ENCODE data around the gene PAX7. TPM values are rescaled to one million over a fixed set of nuclear protein-coding genes. Genes with fewer than 3 reads are reported as not detected.

PAX7 gene
- total RNA-seq, 4 donors from 2014 or later = 1.8 to 5.1 (median 3.9) TPM

DNA sequence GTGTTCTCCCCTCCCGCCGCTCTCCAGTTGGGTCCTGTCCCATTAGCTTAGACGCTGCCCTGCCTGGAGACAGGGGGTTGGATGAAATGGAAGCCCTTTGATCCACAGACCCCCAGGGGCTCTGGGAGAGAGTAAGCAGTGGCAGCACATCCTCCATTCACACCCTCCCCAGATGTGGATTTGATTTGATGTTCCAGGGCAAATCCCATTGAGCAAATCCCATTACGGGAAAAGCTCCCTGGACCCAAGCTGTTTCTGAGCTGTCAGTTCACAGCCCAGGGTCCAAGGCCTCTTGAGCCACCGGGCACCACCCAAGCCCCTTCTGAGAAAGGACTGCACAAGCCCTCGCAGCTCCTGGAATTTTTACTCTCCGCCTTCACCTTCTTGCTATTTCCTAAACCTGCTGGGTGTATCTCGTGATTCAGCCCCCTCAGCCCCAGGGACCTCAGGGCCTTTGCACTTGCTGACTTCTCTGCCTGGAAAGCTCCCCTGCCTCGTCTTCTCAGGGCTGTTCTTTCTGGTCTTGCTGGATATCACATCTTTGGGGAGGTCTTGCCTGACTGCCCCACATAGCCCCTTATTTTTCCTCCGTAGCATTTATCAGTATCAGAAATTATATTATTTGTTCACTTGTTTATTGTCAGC is 101.1 kb downstream of the PAX7 start:
- TF ChIP-seq, protein P1, sequence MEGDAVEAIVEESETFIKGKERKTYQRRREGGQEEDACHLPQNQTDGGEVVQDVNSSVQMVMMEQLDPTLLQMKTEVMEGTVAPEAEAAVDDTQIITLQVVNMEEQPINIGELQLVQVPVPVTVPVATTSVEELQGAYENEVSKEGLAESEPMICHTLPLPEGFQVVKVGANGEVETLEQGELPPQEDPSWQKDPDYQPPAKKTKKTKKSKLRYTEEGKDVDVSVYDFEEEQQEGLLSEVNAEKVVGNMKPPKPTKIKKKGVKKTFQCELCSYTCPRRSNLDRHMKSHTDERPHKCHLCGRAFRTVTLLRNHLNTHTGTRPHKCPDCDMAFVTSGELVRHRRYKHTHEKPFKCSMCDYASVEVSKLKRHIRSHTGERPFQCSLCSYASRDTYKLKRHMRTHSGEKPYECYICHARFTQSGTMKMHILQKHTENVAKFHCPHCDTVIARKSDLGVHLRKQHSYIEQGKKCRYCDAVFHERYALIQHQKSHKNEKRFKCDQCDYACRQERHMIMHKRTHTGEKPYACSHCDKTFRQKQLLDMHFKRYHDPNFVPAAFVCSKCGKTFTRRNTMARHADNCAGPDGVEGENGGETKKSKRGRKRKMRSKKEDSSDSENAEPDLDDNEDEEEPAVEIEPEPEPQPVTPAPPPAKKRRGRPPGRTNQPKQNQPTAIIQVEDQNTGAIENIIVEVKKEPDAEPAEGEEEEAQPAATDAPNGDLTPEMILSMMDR (IDR thresholded peaks at IDR 0.05 in 4 of 5, conservative IDR thresholded peaks at IDR 0.05 in 1 of 5) = no peak
- no peak for TF ChIP-seq POLR2A (IDR thresholded peaks at IDR 0.05)
- ATAC-seq (no peak), DNase-seq (no peak)
- in situ Hi-C loops (cut with MboI; ENCODE audit: low sequenced_read_pairs in 4 of 4) = no loop called here
- intact Hi-C loops (cut with DNase I; ENCODE audit: low total_unique reads) = no loop called here
- Histone ChIP-seq H3K27ac (no peak overlapping the region), H3K9me3 (no peaks in the 10 kb centered on the region), H3K36me3 (no peaks in the 10 kb centered on the region), H3K4me3 (no peak overlapping the region), H3K4me1 (no peaks in the 10 kb centered on the region), H3K27me3 (peaks cover 0 to 3% (median 2%) of the 10 kb centered on the region in 3 donors)

DNA sequence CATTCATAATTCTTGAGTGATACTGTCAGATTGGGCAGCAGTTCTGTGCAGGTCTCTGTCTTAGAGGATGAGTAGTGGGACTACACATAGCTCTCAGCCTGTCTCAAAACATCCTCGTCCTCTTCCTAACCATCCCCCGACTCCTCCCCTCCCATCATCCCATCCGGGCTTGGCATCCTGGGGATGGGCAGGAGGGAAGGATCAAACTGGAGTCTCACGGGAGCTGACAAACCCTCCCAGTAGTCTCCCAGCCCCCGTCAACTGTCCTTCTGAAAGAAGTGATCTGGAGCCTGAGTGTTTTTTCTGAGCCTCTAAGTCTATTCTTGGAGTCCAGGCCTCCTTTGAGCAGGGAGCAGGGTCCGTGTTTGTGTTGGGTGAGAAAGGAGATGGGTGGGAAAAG is 102.0 kb downstream of the PAX7 start:
- intact Hi-C loops (cut with DNase I; ENCODE audit: low total_unique reads) = no loop called here

DNA sequence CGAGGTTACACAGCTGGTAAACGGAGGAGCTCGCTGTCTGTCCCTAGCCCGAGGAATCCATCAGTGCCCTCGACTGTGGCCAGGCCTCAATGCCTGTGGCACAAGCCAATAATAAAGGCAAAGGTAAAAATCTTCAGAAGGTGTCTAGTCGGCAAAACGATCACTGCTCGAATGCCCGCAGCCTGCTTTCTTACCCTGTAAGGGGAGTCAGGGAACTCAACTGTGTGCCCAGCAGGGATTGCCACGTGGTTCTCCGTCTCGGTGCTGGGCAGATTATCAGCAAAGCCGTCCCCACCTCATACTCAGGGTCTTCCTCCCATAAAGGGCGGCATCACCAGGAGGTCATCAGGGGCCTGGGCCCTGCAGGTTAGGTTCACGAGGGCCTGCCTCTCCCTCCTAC is 103.4 kb downstream of the PAX7 start:
- Histone ChIP-seq H3K4me1 (no peaks in the 10 kb centered on the region), H3K4me3 (no peak overlapping the region), H3K27me3 (peaks cover 0 to 3% (median 2%) of the 10 kb centered on the region in 3 donors), H3K27ac (no peak overlapping the region), H3K9me3 (no peaks in the 10 kb centered on the region), H3K36me3 (no peaks in the 10 kb centered on the region)
- DNase-seq = no peak
- intact Hi-C loops (cut with DNase I; ENCODE audit: low total_unique reads) = no loop called here
- no peak for ATAC-seq
- TF ChIP-seq POLR2A (IDR thresholded peaks at IDR 0.05) = no peak
- TF ChIP-seq, protein P1 (IDR thresholded peaks at IDR 0.05 in 4 of 5, conservative IDR thresholded peaks at IDR 0.05 in 1 of 5) = no peak
- in situ Hi-C loops (cut with MboI; ENCODE audit: low sequenced_read_pairs in 4 of 4) = no loop called here

More for the DNA sequence above, 102.0 kb downstream of the PAX7 start:
- no peak overlapping the region for H3K27ac ChIP-seq
- ATAC-seq (no peak), DNase-seq (no peak)
- no peaks in the 10 kb centered on the region for H3K9me3 ChIP-seq
- in situ Hi-C loops (cut with MboI; ENCODE audit: low sequenced_read_pairs in 4 of 4) = no loop called here
- no peak for TF ChIP-seq POLR2A (IDR thresholded peaks at IDR 0.05)
- TF ChIP-seq, protein P1 (IDR thresholded peaks at IDR 0.05 in 4 of 5, conservative IDR thresholded peaks at IDR 0.05 in 1 of 5) = no peak
- no peaks in the 10 kb centered on the region for H3K4me1 ChIP-seq
- H3K27me3 ChIP-seq = peaks cover 0 to 3% (median under 1%) of the 10 kb centered on the region in 3 donors
- no peak overlapping the region for H3K4me3 ChIP-seq
- H3K36me3 ChIP-seq = no peaks in the 10 kb centered on the region

DNA sequence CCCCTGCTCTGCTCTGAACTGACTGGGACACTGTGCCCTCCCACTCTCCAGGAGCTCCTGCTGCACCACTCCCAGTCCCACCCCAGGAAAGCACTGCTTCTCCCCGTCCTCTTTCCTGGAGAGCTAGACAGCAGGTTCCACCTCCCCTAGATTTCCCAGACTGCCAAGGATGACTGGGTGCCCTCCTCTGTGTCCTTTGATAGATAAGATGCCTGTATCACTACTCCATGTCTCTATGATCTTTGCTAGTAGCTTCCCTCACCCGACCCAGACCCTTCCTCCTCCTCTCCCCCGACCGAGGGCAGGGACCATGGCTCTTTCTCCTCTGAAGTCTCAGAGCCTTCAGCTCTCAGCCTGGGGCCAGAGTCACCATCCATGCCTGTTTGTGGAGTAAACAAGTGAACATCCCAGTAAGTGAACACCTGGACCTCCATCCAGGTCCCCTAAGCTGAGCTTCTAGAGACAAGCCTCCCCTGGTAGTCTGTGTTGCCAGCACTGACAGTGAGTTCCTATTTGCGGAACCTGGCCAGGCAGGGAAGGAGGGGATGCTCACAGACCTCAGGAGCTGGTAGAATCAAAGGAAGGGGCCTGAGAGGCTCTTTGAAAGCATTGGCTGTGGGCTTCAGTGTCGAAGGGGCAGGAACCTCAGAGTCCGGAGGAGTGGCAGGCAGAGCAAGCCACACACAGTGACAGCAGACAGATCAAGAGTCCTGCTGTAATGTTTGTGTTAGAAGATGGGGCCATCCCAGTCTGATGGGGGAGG is 104.0 kb downstream of the PAX7 start:
- Histone ChIP-seq H3K27ac (no peak overlapping the region), H3K4me1 (no peaks in the 10 kb centered on the region), H3K27me3 (peaks cover 0 to 4% (median 3%) of the 10 kb centered on the region in 3 donors), H3K36me3 (no peaks in the 10 kb centered on the region), H3K9me3 (no peaks in the 10 kb centered on the region), H3K4me3 (no peak overlapping the region)
- intact Hi-C loops (cut with DNase I; ENCODE audit: low total_unique reads) (no loop called here), in situ Hi-C loops (cut with MboI; ENCODE audit: low sequenced_read_pairs in 4 of 4) (no loop called here)
- no peak for DNase-seq
- TF ChIP-seq POLR2A (IDR thresholded peaks at IDR 0.05) = no peak
- TF ChIP-seq, protein P1 (IDR thresholded peaks at IDR 0.05 in 4 of 5, conservative IDR thresholded peaks at IDR 0.05 in 1 of 5) = no peak
- ATAC-seq = no peak
